HK-2 (cell line): ENCODE measurements around the gene FAF1.
"Not testable (repeated sequence)": the region's sequence is repeated elsewhere in the genome, so short reads cannot be mapped to it uniquely, and the experiment has no call there.

Experiments used
- DNase-seq: peaks from one replicate; pipeline ENCODE4 v3.0.0-alpha.2; 2018; ENCODE audit not compliant: unreplicated experiment

Gene FAF1

DNA sequence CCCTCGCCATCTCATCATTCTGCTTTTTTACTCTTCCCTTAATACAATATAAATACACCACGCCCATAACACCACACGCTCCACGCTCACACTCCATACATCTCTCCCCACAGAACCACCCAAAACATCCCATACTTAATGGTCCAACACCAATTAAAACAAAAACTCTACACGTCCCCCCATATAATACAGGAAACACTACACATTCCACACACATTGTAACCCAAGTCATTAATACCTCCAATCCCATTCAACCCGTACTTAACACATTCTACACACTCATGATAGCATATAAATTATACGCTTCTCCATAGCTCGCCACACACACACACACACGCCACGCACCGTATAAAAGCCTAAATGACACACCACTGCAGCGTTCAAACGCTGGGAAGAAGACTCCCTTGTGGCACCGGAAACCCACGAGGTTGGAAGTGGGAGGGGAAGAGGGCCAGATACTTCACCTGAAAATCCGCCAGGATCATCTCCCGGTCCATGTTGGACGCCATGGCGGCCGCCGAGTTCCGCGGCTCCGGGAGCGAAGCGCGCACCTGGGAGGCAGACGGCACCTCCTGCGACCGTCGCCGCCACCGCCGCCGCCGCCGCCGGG, 659 bp downstream of the FAF1 start:
- DNase-seq: peak; percentile 63

DNA sequence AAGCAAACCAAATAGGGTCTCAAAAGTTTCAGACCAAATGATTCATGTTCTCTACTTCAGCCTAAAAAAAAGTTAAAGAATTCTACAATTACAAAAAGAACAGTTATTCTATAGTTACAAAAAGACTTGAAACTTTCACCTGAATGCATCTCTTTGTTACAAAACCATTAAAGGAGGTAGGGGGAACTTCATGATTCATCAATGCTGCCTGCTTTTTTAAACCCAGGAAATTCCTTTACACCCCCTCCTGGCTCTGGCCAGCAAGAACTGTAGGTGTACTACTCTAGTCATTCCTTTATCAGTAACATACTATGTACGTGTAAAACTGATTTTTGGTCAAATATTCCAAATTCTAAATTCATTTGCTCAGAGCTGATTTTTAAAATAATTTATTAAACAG, 5.0 kb downstream of the FAF1 start:
- no peak for DNase-seq

DNA sequence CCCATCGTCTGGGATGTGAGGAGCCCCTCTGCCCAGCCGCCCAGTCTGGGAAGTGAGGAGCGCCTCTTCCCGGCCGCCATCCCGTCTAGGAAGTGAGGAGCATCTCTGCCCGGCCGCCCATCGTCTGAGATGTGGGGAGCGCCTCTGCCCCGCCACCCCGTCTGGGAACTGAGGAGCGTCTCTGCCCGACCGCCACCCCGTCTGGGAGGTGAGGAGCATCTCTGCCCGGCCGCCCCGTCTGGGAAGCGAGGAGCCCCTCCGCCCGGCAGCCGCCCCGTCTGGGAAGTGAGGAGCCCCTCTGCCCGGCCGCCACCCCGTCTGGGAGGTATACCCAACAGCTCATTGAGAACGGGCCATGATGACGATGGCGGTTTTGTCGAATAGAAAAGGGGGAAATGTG, 7.5 kb downstream of the FAF1 start:
- DNase-seq: not testable (repeated sequence)

DNA sequence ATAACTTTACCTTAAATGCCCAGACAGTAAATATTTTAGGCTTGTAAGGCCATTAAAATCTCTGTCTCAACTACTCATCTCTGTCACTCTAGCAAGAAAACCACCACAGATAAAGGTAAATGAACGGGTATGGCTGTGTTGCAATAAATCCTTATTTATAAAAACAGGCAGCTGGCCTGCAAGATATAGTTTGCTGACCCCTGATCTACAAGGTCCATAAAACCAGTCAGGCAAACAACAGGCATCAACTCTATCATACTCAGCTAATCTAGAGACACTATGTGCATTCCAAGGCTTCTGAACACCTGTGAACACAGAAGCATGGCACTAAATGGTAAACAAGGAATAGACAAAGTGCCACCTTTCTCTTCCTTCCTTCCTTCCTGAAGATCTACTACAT, 9.7 kb downstream of the FAF1 start:
- DNase-seq: no peak

DNA sequence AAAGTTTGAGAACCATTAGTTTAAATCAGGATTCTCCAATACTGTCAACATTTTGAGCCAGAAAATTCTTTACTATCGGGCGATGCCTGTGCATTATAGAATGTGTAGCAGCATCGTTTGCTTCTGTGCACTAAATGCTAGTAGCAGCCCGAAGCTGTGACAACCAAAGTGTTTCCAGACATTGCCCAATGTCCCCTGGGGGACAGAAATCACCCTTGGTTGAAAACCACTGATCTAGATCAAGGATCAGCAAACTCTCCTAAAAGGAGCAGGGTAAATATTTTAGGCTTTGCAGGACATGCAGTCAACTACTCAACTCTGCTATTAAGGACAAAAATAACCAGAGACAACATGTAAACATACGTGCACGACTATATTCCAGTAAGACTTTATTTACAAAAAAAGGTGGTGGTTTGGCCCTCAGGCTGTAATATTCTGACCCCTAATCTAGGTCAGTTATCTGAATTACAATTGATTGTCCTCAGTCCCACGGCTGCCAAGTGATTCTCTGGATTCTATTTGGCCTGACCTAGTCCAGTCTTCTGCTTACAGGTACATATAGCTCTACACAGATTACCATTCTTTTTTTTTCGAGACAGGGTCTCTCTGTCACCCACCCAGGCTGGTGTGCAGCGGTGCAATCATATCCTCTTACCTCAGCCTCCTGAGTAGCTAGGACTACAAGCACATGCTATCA, 10.6 kb downstream of the FAF1 start:
- no peak for DNase-seq

DNA sequence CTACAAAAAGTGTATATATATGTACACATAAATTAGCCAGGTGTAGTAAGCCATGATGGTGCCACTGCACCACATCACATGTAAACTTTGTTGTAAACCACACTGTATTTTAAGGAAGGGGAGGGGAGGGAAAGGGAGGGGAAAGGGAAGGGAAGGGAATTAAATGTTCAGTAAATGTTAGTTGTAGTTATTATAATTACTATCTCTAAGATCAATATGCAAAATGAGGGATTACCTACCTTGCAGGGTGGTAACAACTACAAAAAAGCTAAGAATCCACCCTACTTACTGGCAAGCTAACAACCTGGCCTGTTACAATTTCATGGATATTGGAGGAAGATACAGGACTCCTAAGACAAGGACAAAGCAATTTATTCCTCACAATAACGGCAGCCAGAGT, 17.7 kb downstream of the FAF1 start:
- no peak for DNase-seq

DNA sequence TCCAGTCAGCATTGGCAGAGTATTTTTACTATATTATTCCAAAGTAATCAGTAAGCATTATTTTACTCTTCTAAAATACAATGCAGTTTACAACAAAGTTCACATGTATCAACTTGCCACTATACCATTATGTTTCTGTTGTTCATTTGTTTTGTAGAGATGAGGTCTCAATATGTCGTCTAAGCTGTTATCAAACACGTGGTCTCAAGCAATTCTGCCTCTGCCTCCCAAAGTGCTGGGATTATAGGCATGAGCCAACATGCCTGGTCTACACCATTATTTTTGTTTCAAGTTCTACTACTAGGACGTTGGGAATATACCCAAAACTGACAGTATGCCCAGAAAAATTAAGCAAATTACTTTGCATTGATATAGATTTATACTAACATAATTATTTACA, 19.8 kb downstream of the FAF1 start:
- no peak for DNase-seq

DNA sequence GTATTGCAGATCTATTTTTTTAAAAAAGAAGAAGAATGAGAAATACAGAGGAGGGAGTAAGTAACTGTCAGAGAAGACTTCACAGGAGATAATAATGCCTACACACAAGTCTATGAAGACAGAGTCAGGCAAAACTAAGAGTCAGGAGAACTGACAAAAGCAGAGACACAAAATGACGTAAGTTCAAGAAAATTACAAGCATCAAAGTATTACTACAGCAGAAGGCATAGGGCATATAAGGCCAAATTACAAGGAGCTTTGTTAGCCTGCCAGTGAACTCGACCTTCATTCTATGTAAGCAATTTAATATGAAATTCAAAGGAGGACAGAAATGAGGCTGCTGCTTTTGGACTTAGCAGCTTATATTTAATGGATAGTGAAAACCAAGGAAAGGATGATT, 23.7 kb downstream of the FAF1 start:
- DNase-seq: no peak

DNA sequence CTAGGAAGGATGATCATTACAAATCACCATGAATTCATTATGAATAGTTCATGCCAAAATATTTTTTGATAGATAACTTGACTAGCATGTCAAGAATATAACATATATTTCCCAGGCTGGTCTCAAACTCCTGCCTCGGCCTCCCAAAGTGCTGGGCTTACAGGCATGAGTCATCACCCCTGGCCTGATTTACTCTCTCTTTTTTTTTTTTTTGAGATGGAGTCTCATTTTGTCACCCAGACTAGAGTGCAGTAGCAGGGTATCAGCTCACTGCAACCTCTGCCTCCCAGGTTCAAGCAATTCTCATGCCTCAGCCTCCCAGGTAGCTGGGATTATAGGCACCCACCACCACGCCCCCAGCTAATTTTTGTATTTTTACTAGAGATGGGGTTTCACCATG, 24.8 kb downstream of the FAF1 start:
- DNase-seq: not testable (repeated sequence)

DNA sequence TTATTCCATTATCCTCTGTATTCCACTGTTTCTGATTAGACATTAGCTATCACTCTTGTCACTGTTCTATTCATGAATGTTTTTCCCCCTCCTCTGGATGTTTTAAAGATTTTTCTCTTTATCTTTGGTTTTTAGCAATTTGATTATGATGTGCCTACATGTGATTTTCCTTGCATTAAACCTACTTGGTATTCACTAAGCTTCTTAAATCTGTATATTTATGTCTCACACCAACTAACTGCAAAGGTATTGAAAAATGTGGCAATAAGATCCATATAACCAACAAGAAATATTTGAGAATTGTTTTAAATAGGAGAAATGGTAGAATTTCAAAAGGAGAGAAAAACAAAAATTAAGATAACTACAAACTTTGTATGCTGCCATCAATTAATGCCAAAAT, 25.2 kb downstream of the FAF1 start:
- DNase-seq: no peak

DNA sequence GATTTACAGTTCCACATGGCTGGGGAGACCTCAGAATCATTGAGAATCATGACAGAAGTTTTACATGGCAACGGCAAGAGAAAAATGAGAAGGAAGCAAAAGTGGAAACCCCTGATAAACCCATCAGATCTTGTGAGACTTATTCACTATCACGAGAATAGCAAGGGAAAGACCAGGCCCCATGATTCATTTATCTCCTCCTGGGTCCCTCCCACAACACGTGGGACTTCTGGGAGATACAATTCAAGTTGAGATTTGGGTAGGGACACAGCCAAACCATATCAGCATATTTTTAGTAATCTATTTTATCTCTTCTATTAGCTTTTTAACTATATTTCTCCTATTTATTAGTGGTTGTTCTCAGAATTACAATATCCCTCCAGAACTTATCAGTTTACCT, 26.3 kb downstream of the FAF1 start:
- not testable (repeated sequence) for DNase-seq

DNA sequence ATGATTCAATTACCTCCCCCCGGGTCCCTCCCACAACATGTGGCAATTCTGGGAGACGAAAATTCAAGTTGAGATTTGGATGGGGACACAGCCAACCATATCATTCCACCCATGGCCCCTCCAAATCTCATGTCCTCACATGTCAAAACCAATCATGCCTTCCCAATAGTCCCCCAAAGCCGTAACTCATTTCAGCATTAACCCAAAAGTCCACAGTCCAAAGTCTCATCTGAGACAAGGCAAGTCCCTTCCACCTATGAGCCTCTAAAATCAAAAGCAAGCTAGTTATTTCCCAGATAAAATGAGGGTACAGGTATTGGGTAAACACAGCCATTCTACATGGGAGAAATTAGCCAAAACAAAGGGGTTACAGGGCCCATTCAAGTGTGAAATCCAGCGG, 28.0 kb downstream of the FAF1 start:
- DNase-seq: not testable (repeated sequence)

DNA sequence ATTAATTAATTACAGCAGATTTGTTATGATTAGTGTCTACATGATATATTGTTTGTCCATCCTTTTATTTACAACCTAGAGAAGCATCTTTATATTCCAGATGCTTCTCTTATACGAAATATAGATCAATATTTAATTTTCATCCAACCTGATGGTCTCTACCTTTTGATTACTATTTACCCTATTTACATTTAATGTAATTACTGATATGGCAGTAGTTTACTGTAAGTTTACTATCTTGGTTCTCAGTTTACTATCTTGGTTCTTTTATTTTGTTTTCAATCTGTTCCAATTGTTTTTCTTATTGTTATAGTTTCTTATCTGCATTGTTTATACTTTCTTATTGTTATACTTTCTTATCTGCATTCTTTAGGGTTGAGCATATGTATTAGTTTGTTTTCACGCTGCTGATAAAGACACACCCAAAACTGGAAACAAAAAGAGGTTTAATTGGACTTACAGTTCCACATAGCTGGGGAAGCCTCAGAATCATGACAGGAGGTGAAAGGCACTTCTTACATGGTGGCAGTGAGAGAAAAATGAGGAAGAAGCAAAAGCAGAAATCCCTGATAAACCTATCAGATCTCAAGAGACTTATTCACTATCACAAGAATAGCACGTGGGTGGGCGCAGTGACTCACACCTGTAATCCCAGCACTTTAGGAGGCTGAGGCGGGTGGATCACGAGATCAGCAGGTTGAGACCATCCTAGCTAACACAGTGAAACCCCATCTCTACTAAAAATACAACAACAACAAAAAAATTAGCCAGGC, 28.9 kb downstream of the FAF1 start:
- DNase-seq: peak; percentile 7

DNA sequence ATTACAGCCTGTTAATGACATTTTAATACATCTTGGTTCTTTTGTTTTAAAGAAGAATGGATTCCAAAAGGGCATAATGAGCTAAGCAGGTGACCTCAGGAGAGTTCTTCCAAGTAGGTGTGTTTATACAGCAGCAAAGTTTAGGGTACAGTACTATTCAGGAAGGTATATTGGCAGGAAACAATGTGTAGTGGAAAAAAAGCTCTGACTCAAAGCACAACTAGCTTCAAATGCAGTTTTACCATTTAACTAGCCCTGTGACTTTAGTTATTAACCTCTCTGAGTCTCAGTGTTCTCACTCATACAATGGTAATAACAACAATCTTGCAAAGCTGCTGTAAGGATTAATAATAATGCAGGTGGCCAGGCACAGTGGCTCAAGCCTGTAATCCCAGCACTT, 29.9 kb downstream of the FAF1 start:
- no peak for DNase-seq

DNA sequence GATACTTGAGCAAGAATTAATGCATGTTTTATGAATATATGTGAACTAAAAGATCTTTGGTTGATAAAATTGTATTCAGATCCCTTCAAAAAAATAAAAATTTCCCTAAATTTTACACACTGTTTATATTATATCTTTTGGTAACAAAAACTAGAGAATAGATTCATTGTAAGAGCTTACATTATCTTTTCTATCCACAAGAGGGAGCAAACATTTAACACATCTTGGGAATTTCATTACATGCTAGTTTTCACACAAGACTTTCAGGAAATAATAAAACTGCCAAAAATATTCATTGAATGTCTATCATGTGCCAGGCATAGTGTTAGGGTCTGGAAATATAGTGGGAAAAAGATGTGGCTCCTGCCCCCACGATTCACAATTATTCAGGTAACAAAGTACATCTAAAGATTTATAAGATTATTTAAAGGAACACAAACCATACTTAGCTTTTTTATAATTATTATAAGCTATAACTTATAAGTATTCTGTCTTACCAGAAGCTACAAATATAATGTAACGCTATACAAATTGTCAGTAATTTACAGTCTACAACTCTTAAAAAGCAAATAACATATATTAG, 30.6 kb downstream of the FAF1 start:
- no peak for DNase-seq

DNA sequence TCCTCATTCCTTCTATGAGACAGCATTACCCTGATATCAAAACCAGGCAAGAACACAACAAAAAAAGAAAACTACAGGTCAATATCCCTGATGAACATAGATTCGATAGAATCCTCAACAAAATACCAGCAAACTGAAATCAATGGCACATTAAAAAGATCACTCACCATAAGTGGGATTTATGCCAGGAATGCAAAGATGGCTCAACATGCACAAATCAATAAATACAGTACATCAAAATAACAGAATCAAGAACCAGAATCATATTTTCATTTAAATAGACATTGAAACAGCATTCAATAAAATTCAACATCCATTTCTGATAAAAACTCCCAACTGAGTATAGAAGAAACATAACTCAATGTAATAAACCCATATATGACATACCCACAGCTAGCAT, 36.5 kb downstream of the FAF1 start:
- no peak for DNase-seq

DNA sequence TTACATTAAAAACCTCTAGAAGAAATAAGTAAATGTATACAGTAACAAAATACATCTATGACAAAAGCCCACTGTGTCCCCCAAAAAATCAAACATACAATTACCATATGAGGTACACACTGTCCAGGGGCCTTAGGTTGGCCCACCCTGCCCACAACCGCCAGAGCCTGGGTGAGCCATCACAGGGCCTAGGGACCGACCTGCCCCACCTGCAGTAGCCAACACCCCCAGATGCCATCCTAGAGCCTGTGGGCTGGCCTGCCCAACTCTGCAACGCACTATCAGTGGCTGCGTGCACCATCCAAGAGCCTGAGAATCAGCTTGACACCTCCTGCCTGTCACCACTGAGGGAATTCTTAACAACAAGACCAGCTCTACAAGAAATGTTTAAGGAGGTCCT, 39.0 kb downstream of the FAF1 start:
- no peak for DNase-seq

DNA sequence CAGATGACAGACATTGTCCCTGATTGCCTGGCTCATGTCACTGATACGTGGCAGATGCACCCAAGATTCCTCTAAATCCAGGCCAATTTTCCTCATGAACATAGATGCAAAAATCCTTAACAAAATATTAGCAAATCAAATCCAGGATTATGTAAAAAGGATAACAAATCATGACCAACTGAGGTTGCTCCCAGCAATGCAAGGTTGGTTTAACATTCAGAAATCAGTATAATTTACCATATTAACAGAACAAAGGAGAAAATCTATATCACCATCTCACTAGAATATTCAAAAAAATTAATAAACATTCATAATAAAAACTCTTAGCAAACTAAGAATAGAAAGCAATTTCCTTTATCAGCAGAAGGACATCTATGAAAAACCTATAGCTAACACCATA, 39.7 kb downstream of the FAF1 start:
- no peak for DNase-seq

DNA sequence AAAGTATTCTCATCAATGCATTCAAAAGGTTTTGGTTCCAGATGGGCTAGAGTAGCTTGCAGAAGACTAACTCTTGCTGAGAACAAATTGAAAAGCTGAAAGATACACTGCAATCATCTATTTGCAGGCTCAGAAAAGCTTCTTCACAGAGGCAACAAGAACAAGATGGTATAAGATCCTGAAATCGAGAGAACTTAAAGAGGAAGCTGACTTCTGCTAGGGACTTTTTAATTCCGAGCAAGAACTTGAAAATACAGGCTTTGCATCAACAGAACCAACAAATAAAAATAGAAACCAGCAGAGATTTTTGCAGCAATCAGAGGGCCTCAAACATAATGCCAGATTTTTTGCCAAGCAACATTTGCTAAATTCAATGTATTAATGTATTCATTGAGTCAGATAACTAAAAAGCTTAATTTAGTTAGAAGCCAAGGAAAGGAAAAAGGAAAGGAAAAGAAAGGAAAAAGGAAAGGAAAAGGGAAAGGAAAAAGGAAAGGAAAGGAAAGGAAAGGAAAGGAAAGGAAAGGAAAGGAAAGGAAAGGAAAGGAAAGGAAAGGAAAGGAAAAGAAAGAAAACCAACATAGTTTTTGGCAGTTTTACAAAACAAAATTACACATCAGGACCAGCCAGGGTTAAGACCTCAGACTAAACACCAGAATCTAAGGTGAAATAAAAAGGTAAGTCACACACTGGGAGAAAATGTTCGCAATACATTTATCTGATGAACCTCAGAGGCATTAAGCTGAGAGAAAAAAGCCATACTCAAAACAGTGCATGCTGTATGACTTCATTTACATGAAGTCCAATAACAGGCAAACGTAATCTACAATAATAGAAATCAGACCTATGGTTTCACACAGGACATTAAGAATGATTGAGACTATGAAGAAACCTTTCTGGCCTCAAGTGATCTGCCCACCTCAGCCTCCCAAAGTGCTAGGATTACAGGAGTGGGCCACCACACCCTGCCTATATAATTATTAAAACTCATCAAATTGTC, 42.6 kb downstream of the FAF1 start:
- DNase-seq: no peak

DNA sequence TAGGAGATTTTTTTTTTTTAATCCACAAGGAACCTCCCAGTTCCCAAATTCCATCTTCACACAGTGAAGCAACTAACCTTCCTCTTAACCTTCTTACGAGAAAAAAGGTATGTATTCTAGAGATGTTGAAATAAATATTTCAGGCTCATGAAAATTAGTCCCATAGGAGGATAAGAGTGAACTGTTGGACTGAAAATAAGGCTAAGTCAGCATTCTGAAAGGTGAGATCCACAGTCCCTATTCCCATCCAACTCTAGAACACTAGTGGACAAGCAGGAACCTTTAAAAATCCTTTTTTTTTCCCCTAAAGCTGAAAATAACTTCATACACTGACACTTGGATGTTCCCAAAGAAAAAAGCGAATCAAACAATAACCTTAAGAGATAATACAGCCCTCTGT, 44.4 kb downstream of the FAF1 start:
- DNase-seq: no peak

DNA sequence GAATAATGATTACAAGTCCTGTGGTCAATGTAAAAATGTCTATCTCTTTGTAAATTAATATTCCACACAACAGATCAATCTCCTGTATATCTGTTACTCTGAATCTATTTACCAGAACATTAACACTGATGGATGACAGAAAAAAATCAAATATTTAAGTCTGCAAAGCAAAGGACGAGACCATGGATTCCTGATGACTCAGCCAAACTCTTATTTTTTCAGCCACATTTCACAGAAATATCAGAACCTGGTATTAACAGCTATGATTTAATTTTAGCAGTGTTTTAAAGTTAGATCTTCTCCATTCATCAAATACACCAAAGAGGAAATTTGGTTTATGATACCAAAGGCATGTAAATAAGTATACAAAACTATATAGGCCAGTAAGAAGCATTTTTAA, 46.1 kb downstream of the FAF1 start:
- DNase-seq: no peak

DNA sequence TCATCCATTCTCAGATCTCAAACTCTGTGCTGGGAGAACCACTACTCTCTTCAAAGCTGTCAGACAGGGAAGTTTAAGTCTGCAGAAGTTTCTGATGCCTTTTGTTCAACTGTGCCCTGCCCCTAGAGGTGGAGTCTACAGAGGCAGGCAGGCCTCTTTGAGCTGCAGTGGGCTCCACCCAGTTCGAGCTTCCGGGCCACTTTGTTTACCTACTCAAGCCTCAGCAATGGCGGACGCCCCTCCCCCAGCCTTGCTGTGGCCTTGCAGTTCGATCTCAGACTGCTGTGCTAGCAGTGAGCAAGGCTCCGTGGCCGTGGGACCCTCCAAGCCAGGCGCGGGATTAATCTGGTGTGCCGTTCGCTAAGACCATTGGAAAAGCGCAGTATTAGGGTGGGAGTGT, 49.7 kb downstream of the FAF1 start:
- not testable (repeated sequence) for DNase-seq
